PC-3 (cell line): ENCODE measurements around the gene TRIM24. TPM values are rescaled to one million over a fixed set of nuclear protein-coding genes. Genes with fewer than 3 reads are reported as not detected.

Experiments
- ATAC-seq: fragments of 200-7000 bp; cut with Tn5 transposase; 2 replicates; pipeline ENCODE4 v1.9.1; 2020; ENCODE audit warnings: mild to moderate bottlenecking, moderate library complexity
- BruUV-seq: library from RNA; stranded (reverse); fragments of 400-500 nt; replicated peaks from 2 replicates; lab custom pipeline; 2021; lab: Mats Ljungman, UMichigan
- CTCF ChIA-PET: fragments of 300-600 bp; sonication (Branson Sonifier 250); formaldehyde crosslinking; loops from one replicate; lab custom pipeline; 2022; ENCODE audit warnings: antibody characterized with exemption; lab: Charles Lee
- POLR2A ChIA-PET: fragments of 300-600 bp; sonication (Branson Sonifier 250); formaldehyde crosslinking; loops from one replicate; lab custom pipeline; 2022; ENCODE audit warnings: antibody characterized with exemption; ENCODE audit not compliant: unreplicated experiment; lab: Charles Lee
- DNase-seq: peaks from one replicate; pipeline ENCODE4 v3.0.0-alpha.2; 2015
- H2AFZ ChIP-seq: fragments of 300-600 bp; sonication (generic); 2 replicates; pipeline ENCODE4 v1.6.0; 2016; ENCODE audit warnings: antibody characterized with exemption, low read length
- H3F3A ChIP-seq: fragments of 300-600 bp; sonication (generic); one replicate; pipeline ENCODE4 v1.6.0; 2017; ENCODE audit warnings: antibody characterized with exemption, low read length, control low read depth, mild to moderate bottlenecking; ENCODE audit not compliant: unreplicated experiment
- H3K27ac ChIP-seq: fragments of 300-600 bp; sonication (generic); 2 replicates; pipeline ENCODE4 v1.5.1; 2016; ENCODE audit warnings: mild to moderate bottlenecking, low read length
- H3K27me3 ChIP-seq: fragments of 300-600 bp; sonication (generic); 2 replicates; pipeline ENCODE4 v1.6.1; 2016; ENCODE audit warnings: low read length, mixed read lengths
- H3K36me3 ChIP-seq: fragments of 300-600 bp; sonication (generic); 2 replicates; pipeline ENCODE4 v1.6.1; 2016; ENCODE audit warnings: low read depth, mixed run types, low read length, mixed read lengths
- H3K4me1 ChIP-seq: fragments of 300-600 bp; sonication (generic); 2 replicates; pipeline ENCODE4 v1.5.1; 2016; ENCODE audit warnings: low read length; ENCODE audit not compliant: insufficient read depth
- H3K4me2 ChIP-seq: fragments of 300-600 bp; sonication (generic); 2 replicates; pipeline ENCODE4 v1.6.0; 2016; ENCODE audit warnings: low read length
- H3K4me3 ChIP-seq: fragments of 300-600 bp; sonication (generic); 2 replicates; pipeline ENCODE4 v1.5.1; 2016; ENCODE audit warnings: mild to moderate bottlenecking, low read length, mixed read lengths
- H3K79me2 ChIP-seq: fragments of 300-600 bp; sonication (generic); 2 replicates; pipeline ENCODE4 v1.6.1; 2017; ENCODE audit warnings: low read length, mixed read lengths
- H3K9ac ChIP-seq: fragments of 300-600 bp; sonication (generic); 2 replicates; pipeline ENCODE4 v1.6.0; 2016; ENCODE audit warnings: mild to moderate bottlenecking, low read length
- H3K9me2 ChIP-seq: fragments of 300-600 bp; sonication (generic); replicated peaks from 2 replicates; pipeline ENCODE4 v1.6.1; 2016; ENCODE audit warnings: mixed run types, low read length, mixed read lengths
- H3K9me3 ChIP-seq: fragments of 300-600 bp; sonication (generic); 2 replicates; pipeline ENCODE4 v1.6.1; 2016; ENCODE audit warnings: low read length, mixed read lengths
- H4K20me1 ChIP-seq: fragments of 300-600 bp; sonication (generic); 2 replicates; pipeline ENCODE4 v1.6.1; 2016; ENCODE audit warnings: low read length, mixed read lengths
- CTCF ChIP-seq: fragments of 300-600 bp; sonication (generic); conservative IDR thresholded peaks from 2 replicates; pipeline ENCODE4 v1.5.1; 2017; ENCODE audit warnings: antibody characterized with exemption, low read depth, mild to moderate bottlenecking, low read length
- EZH2 ChIP-seq: fragments of 300-600 bp; sonication (generic); IDR thresholded peaks from one replicate; pipeline ENCODE4 v1.6.1; 2017; ENCODE audit warnings: antibody characterized with exemption, mild to moderate bottlenecking, low read length; ENCODE audit not compliant: unreplicated experiment
- EZH2phosphoT487 ChIP-seq: fragments of 300-600 bp; sonication (generic); IDR thresholded peaks from 2 replicates; pipeline ENCODE4 v1.6.1; 2018; ENCODE audit warnings: mild to moderate bottlenecking, antibody characterized with exemption, low read length, borderline replicate concordance
- intact Hi-C: fragments of 100-400 bp; cut with micrococcal nuclease; formaldehyde crosslinking; loops from 2 replicates; pipeline ENCODE4 v1.9.0; 2023
- total RNA-seq: library from RNA; depleted of rRNA; stranded (reverse); fragments of >200 nt; gene quantifications from 2 replicates; pipeline ENCODE4 v1.2.3, GENCODE V29; 2014

Gene TRIM24
- total RNA-seq, 1 experiment from 2014 or later = 12.9 TPM

GRCh38 chr7:138425026-138425425 is 35.0 kb upstream of the TRIM24 start:
- Histone ChIP-seq H3K4me3 (no peak overlapping the region), H3K79me2 (no peaks in the 10 kb centered on the region), H3K9me3 (peaks cover 8% of the 10 kb centered on the region; the same call in 1 of the 2 replicates), H3K36me3 (peaks cover 4% of the 10 kb centered on the region; the same call in 1 of the 2 replicates), H3K4me2 (no peak overlapping the region), H3K4me1 (no peaks in the 10 kb centered on the region), H3K9ac (no peak overlapping the region), H3F3A (no peaks in the 10 kb centered on the region), H2AFZ (no peak overlapping the region), H3K27me3 (no peaks in the 10 kb centered on the region), H4K20me1 (no peaks in the 10 kb centered on the region), H3K9me2 (no peaks in the 10 kb centered on the region), H3K27ac (no peak overlapping the region)
- ATAC-seq (no peak), DNase-seq (no peak)
- TF ChIP-seq EZH2phosphoT487 (no peak), CTCF (no peak), EZH2 (no peak)
- intact Hi-C loops = no loop called here
- ChIA-PET POLR2A (no interaction called here), CTCF (no interaction called here)
- BruUV-seq = no TSS peak

GRCh38 chr7:138429577-138430250 is 30.3 kb upstream of the TRIM24 start:
- Histone ChIP-seq H3K4me1 (peaks cover 3% of the 10 kb centered on the region; the same call in 1 of the 2 replicates), H3K4me2 (no peak overlapping the region), H3K9me3 (peaks cover 10% of the 10 kb centered on the region; the same call in 1 of the 2 replicates), H3K9me2 (no peaks in the 10 kb centered on the region), H4K20me1 (no peaks in the 10 kb centered on the region), H3F3A (no peaks in the 10 kb centered on the region), H2AFZ (no peak overlapping the region), H3K9ac (no peak overlapping the region), H3K27ac (no peak overlapping the region), H3K27me3 (no peaks in the 10 kb centered on the region), H3K4me3 (no peak overlapping the region), H3K79me2 (no peaks in the 10 kb centered on the region), H3K36me3 (peaks cover 5% of the 10 kb centered on the region; the same call in 1 of the 2 replicates)
- TF ChIP-seq EZH2phosphoT487 (no peak), CTCF (no peak), EZH2 (no peak)
- BruUV-seq = no TSS peak
- ChIA-PET CTCF (no interaction called here), POLR2A (no interaction called here)
- intact Hi-C loops = no loop called here
- DNase-seq (peak; percentile 2), ATAC-seq (no peak)

GRCh38 chr7:138431517-138431916 is 28.5 kb upstream of the TRIM24 start:
- no peak for DNase-seq
- no peak for ATAC-seq
- H3K9me3 ChIP-seq = peaks cover 10% of the 10 kb centered on the region; the same call in 1 of the 2 replicates
- peaks cover 5% of the 10 kb centered on the region; the same call in 1 of the 2 replicates for H3K36me3 ChIP-seq
- ChIA-PET POLR2A (no interaction called here), CTCF (no interaction called here)
- H3K4me1 ChIP-seq = peaks cover 3% of the 10 kb centered on the region; the same call in 1 of the 2 replicates
- TF ChIP-seq EZH2 (no peak), EZH2phosphoT487 (no peak), CTCF (no peak)
- no peaks in the 10 kb centered on the region for H4K20me1 ChIP-seq
- no peak overlapping the region for H3K4me2 ChIP-seq
- H3K4me3 ChIP-seq = no peak overlapping the region
- H3K27me3 ChIP-seq = no peaks in the 10 kb centered on the region
- intact Hi-C loops = no loop called here
- H3K79me2 ChIP-seq = no peaks in the 10 kb centered on the region
- H3K9me2 ChIP-seq = no peaks in the 10 kb centered on the region
- H3K9ac ChIP-seq = no peak overlapping the region
- no TSS peak for BruUV-seq
- H2AFZ ChIP-seq = no peak overlapping the region
- H3K27ac ChIP-seq = no peak overlapping the region
- H3F3A ChIP-seq = no peaks in the 10 kb centered on the region
